Erythroblast (primary cell): ENCODE measurements around the gene EXOC7.

ENCODE experiments used
- DNase-seq, 2 experiments: peaks; one replicate each; lab custom pipeline; 2025; lab: John Stamatoyannopoulos, UW
- GATA1 ChIP-seq: IDR thresholded peaks from 2 replicates; pipeline ENCODE4 v1.6.1; 2011; ENCODE audit warnings: low read depth, mild to moderate bottlenecking, control low read depth, low read length, moderate library complexity
- POLR2A ChIP-seq: IDR thresholded peaks from 2 replicates; pipeline ENCODE4 v1.6.1; 2011; ENCODE audit warnings: mild to moderate bottlenecking, low read length

Gene EXOC7, protein sequence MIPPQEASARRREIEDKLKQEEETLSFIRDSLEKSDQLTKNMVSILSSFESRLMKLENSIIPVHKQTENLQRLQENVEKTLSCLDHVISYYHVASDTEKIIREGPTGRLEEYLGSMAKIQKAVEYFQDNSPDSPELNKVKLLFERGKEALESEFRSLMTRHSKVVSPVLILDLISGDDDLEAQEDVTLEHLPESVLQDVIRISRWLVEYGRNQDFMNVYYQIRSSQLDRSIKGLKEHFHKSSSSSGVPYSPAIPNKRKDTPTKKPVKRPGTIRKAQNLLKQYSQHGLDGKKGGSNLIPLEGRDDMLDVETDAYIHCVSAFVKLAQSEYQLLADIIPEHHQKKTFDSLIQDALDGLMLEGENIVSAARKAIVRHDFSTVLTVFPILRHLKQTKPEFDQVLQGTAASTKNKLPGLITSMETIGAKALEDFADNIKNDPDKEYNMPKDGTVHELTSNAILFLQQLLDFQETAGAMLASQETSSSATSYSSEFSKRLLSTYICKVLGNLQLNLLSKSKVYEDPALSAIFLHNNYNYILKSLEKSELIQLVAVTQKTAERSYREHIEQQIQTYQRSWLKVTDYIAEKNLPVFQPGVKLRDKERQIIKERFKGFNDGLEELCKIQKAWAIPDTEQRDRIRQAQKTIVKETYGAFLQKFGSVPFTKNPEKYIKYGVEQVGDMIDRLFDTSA

DNA sequence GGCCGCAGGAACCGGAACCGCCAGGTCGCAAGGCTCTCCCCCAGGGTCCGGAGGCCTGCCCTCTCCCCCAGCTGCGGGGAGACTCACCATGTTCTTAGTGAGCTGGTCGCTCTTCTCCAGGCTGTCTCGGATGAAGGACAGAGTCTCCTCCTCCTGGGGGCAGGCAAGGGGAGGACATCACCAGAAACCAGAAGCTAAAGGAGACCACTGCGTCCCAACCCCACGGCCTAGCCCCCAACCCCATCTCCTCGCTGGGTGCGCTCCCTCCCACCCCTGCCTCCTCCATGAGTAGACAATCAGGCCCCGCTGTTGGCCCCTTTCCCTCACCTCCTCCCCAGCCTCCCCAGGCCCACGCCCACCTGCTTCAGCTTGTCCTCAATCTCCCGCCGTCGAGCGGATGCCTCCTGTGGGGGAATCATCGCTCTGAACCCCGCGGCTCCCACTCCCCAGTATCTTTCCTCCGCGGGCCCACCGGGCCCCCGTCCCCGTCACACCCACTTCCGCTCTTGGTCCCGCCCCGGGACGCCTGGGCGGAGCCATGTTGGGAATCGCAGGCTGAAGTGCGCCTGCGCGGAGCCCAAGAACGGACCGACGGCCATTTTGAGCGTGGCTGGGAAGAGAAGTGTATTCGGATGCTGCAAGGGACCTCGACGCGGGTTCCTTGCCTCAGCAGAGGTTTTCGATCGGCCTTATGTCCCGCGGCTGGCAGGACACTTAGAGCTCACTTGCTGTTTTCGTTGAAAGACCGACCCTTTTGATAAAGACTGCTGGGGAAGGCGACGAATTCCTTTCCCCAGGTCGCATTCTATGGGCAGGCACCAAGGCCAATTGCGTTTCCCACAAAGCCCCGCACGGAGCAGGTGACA is at the start of gene EXOC7:
Gene EXOC7, minus strand, starts transcription at position 514 of the 866 bp plus-strand sequence. Its CDS starts 95 bp downstream, at position 419.
- TF ChIP-seq POLR2A (peak; percentile 84), GATA1 (no peak)
- peak; percentile 94 to 97 for DNase-seq

DNA sequence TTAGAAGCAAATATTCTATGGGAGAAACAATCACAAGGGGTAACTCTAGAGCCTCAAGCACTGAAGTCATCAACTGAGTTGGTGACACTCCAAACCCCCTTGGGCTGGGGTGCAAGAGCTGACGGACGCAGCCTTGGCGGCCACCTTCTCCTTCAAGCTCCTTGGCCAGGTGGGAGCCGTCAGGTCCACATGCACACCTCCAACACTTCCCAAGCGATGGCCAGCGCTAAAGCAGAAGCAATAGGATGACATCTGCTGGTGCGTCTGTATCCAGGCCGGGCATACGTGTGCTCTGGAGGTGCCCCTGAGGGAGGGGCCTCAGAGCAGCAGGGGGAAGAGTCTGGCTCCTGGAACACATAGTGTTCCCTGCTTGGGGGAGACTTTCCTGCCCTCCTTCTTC is 49.6 kb upstream of the EXOC7 start:
- no peak for TF ChIP-seq POLR2A
- no peak for TF ChIP-seq GATA1
- DNase-seq = no peak

DNA sequence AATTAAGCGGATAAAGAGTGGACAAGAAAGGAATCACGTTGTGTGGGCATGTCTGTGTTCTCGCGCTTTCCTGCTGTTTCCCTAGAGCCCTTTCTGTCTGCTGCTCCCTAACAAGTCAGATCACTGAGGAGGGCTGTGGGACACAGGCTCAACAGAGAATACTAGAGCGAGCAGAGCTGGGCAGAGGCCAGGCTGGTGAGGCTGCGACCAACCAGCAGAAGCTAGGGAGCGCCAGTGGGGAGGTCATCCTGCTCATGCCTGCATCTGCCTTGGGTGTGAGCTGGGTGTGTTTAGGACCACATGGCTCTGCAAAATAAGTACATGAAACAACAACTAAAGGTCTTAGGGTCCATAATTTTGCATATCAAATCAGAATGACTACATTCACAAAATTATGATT is 49.0 kb upstream of the EXOC7 start:
- DNase-seq = no peak

GRCh38 chr17:76151896-76152454 is 48.4 kb upstream of the EXOC7 start:
- DNase-seq = no peak
- TF ChIP-seq POLR2A = no peak
- TF ChIP-seq GATA1 = no peak

More for the DNA sequence above, 49.0 kb upstream of the EXOC7 start:
- no peak for TF ChIP-seq GATA1
- TF ChIP-seq POLR2A = no peak

DNA sequence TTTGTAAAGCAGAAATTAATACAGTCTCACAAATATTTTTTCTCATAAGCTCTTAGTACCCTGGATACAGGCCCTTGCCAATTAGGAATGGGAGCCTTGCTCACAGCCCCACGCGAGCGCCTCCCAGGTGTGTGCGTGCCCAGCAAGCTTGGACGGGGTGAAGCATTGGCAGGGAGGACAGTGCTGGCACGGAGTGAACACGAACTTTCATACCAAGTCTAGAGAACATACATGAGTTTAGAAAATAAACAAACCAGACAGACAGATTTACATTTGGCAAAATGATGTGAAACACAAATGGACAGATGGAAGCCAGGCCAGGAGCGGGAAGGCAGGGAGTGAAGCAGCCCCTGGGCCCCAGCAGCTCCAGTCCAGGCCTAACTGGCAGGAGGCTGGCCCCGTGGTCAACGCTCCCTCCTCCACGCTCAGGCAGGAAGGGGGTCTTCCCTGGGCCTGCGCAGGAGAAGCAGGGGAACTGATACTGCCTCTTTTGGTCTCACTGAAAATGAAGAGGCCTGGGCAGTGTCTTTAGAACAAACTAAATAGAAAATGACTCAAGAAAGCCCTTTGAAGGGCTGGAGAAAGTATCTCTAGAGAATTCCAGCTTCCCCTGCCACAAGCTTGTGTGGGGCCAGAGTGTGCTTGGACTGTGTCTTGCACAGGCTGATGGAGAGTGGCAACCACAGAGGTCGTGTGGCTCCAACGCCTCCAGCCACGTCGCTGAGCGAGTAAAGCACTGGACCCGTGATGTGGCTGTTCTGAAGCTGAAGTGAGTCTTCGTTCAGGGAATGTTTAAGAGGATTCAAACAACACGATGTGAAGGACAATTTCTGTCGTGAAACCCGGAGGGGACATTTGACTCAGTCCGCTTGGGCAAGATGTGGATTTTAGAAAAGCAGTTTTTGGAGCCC is 47.4 kb upstream of the EXOC7 start:
- no peak for TF ChIP-seq POLR2A
- no peak for TF ChIP-seq GATA1
- DNase-seq = no peak

- no peak for TF ChIP-seq POLR2A
- TF ChIP-seq GATA1 = no peak
- no peak for DNase-seq
These were observed 45.6 kb upstream of the EXOC7 start for GRCh38 chr17:76149214-76149613.

GRCh38 chr17:76148015-76148326 is 44.4 kb upstream of the EXOC7 start:
- TF ChIP-seq POLR2A = no peak
- TF ChIP-seq GATA1 = no peak
- no peak for DNase-seq

GRCh38 chr17:76147211-76148014 is 43.8 kb upstream of the EXOC7 start:
- TF ChIP-seq GATA1 = no peak
- no peak for TF ChIP-seq POLR2A

GRCh38 chr17:76146053-76146851 is 42.7 kb upstream of the EXOC7 start:
- DNase-seq = no peak
- TF ChIP-seq POLR2A = no peak
- no peak for TF ChIP-seq GATA1

More at GRCh38 chr17:76147211-76148014, 43.8 kb upstream of the EXOC7 start:
- no peak for DNase-seq

GRCh38 chr17:76145231-76146052 is 41.9 kb upstream of the EXOC7 start:
- no peak for DNase-seq
- no peak for TF ChIP-seq POLR2A
- no peak for TF ChIP-seq GATA1

- DNase-seq = no peak
- TF ChIP-seq POLR2A (no peak), GATA1 (no peak)
These were observed 39.0 kb upstream of the EXOC7 start for GRCh38 chr17:76142585-76143041.
